PC-3 (cell line): ENCODE results near the gene SLC9A6. TPM values are rescaled to one million over a fixed set of nuclear protein-coding genes. Genes with fewer than 3 reads are reported as not detected.

Experiments
- ATAC-seq: fragments of 200-7000 bp; cut with Tn5 transposase; 2 replicates; pipeline ENCODE4 v1.9.1; 2020; ENCODE audit warnings: mild to moderate bottlenecking, moderate library complexity
- BruUV-seq: library from RNA; stranded (reverse); fragments of 400-500 nt; replicated peaks from 2 replicates; lab custom pipeline; 2021; lab: Mats Ljungman, UMichigan
- CTCF ChIA-PET: fragments of 300-600 bp; sonication (Branson Sonifier 250); formaldehyde crosslinking; loops from one replicate; lab custom pipeline; 2022; ENCODE audit warnings: antibody characterized with exemption; lab: Charles Lee
- POLR2A ChIA-PET: fragments of 300-600 bp; sonication (Branson Sonifier 250); formaldehyde crosslinking; loops from one replicate; lab custom pipeline; 2022; ENCODE audit warnings: antibody characterized with exemption; ENCODE audit not compliant: unreplicated experiment; lab: Charles Lee
- DNase-seq: peaks from one replicate; pipeline ENCODE4 v3.0.0-alpha.2; 2015
- H2AFZ ChIP-seq: fragments of 300-600 bp; sonication (generic); 2 replicates; pipeline ENCODE4 v1.6.0; 2016; ENCODE audit warnings: antibody characterized with exemption, low read length
- H3F3A ChIP-seq: fragments of 300-600 bp; sonication (generic); one replicate; pipeline ENCODE4 v1.6.0; 2017; ENCODE audit warnings: antibody characterized with exemption, low read length, control low read depth, mild to moderate bottlenecking; ENCODE audit not compliant: unreplicated experiment
- H3K27ac ChIP-seq: fragments of 300-600 bp; sonication (generic); 2 replicates; pipeline ENCODE4 v1.5.1; 2016; ENCODE audit warnings: mild to moderate bottlenecking, low read length
- H3K27me3 ChIP-seq: fragments of 300-600 bp; sonication (generic); 2 replicates; pipeline ENCODE4 v1.6.1; 2016; ENCODE audit warnings: low read length, mixed read lengths
- H3K36me3 ChIP-seq: fragments of 300-600 bp; sonication (generic); 2 replicates; pipeline ENCODE4 v1.6.1; 2016; ENCODE audit warnings: low read depth, mixed run types, low read length, mixed read lengths
- H3K4me1 ChIP-seq: fragments of 300-600 bp; sonication (generic); 2 replicates; pipeline ENCODE4 v1.5.1; 2016; ENCODE audit warnings: low read length; ENCODE audit not compliant: insufficient read depth
- H3K4me2 ChIP-seq: fragments of 300-600 bp; sonication (generic); 2 replicates; pipeline ENCODE4 v1.6.0; 2016; ENCODE audit warnings: low read length
- H3K4me3 ChIP-seq: fragments of 300-600 bp; sonication (generic); 2 replicates; pipeline ENCODE4 v1.5.1; 2016; ENCODE audit warnings: mild to moderate bottlenecking, low read length, mixed read lengths
- H3K79me2 ChIP-seq: fragments of 300-600 bp; sonication (generic); 2 replicates; pipeline ENCODE4 v1.6.1; 2017; ENCODE audit warnings: low read length, mixed read lengths
- H3K9ac ChIP-seq: fragments of 300-600 bp; sonication (generic); 2 replicates; pipeline ENCODE4 v1.6.0; 2016; ENCODE audit warnings: mild to moderate bottlenecking, low read length
- H3K9me2 ChIP-seq: fragments of 300-600 bp; sonication (generic); replicated peaks from 2 replicates; pipeline ENCODE4 v1.6.1; 2016; ENCODE audit warnings: mixed run types, low read length, mixed read lengths
- H3K9me3 ChIP-seq: fragments of 300-600 bp; sonication (generic); 2 replicates; pipeline ENCODE4 v1.6.1; 2016; ENCODE audit warnings: low read length, mixed read lengths
- H4K20me1 ChIP-seq: fragments of 300-600 bp; sonication (generic); 2 replicates; pipeline ENCODE4 v1.6.1; 2016; ENCODE audit warnings: low read length, mixed read lengths
- CTCF ChIP-seq: fragments of 300-600 bp; sonication (generic); conservative IDR thresholded peaks from 2 replicates; pipeline ENCODE4 v1.5.1; 2017; ENCODE audit warnings: antibody characterized with exemption, low read depth, mild to moderate bottlenecking, low read length
- EZH2 ChIP-seq: fragments of 300-600 bp; sonication (generic); IDR thresholded peaks from one replicate; pipeline ENCODE4 v1.6.1; 2017; ENCODE audit warnings: antibody characterized with exemption, mild to moderate bottlenecking, low read length; ENCODE audit not compliant: unreplicated experiment
- EZH2phosphoT487 ChIP-seq: fragments of 300-600 bp; sonication (generic); IDR thresholded peaks from 2 replicates; pipeline ENCODE4 v1.6.1; 2018; ENCODE audit warnings: mild to moderate bottlenecking, antibody characterized with exemption, low read length, borderline replicate concordance
- intact Hi-C: fragments of 100-400 bp; cut with micrococcal nuclease; formaldehyde crosslinking; loops from 2 replicates; pipeline ENCODE4 v1.9.0; 2023
- total RNA-seq: library from RNA; depleted of rRNA; stranded (reverse); fragments of >200 nt; gene quantifications from 2 replicates; pipeline ENCODE4 v1.2.3, GENCODE V29; 2014

Gene SLC9A6
- total RNA-seq, 1 experiment from 2014 or later, result 14.4 TPM

GRCh38 chrX:136064661-136065043, 79.4 kb downstream of the SLC9A6 start:
- CTCF ChIA-PET, result no interaction called here
- no peaks in the 10 kb centered on the region for H3K27me3 ChIP-seq

GRCh38 chrX:136065044-136065671, 79.9 kb downstream of the SLC9A6 start:
- no peaks in the 10 kb centered on the region for H3K36me3 ChIP-seq
- H3K4me2 ChIP-seq, result peak overlapping the region; percentile 76
- no peaks in the 10 kb centered on the region for H3K9me3 ChIP-seq
- no peaks in the 10 kb centered on the region for H3K27me3 ChIP-seq
- peak overlapping the region; percentile 84 for H3K27ac ChIP-seq
- H4K20me1 ChIP-seq, result no peaks in the 10 kb centered on the region
- H3K4me3 ChIP-seq, result peak overlapping the region; percentile 24; the same call in 1 of the 2 replicates
- DNase-seq, result peak; percentile 88
- BruUV-seq, result no TSS peak
- H3K9me2 ChIP-seq, result no peaks in the 10 kb centered on the region
- POLR2A ChIA-PET, result no interaction called here
- 0 out of 2 replicates have a peak overlapping the region, but pooled peaks have one; percentile 9 for H2AFZ ChIP-seq
- CTCF ChIA-PET, result no interaction called here
- intact Hi-C loops, result loop anchor here (1.0 kb wide), 1 partner anchor 18 kb away; no protein-coding TSS in a partner anchor
- no peaks in the 10 kb centered on the region for H3F3A ChIP-seq
- peaks cover 32% of the 10 kb centered on the region for H3K4me1 ChIP-seq
- ATAC-seq, result peak; percentile 88
- peak overlapping the region; percentile 61 for H3K9ac ChIP-seq
- no peak for TF ChIP-seq EZH2
- TF ChIP-seq EZH2phosphoT487, result no peak
- TF ChIP-seq CTCF, result no peak
- H3K79me2 ChIP-seq, result no peaks in the 10 kb centered on the region

More at GRCh38 chrX:136064661-136065043, 79.4 kb downstream of the SLC9A6 start:
- no peaks in the 10 kb centered on the region for H4K20me1 ChIP-seq
- no peaks in the 10 kb centered on the region for H3K9me3 ChIP-seq
- H3K9ac ChIP-seq, result peak overlapping the region; percentile 61
- H3K4me2 ChIP-seq, result peak overlapping the region; percentile 76
- DNase-seq (no peak), ATAC-seq (no peak)
- H3F3A ChIP-seq, result no peaks in the 10 kb centered on the region
- no peaks in the 10 kb centered on the region for H3K9me2 ChIP-seq
- 0 out of 2 replicates have a peak overlapping the region, but pooled peaks have one; percentile 9 for H2AFZ ChIP-seq
- no peaks in the 10 kb centered on the region for H3K36me3 ChIP-seq
- H3K4me3 ChIP-seq, result peak overlapping the region; percentile 24; the same call in 1 of the 2 replicates
- H3K4me1 ChIP-seq, result peaks cover 32% of the 10 kb centered on the region
- no peaks in the 10 kb centered on the region for H3K79me2 ChIP-seq
- intact Hi-C loops, result loop anchor here (1.0 kb wide), 1 partner anchor 17 kb away; no protein-coding TSS in a partner anchor
- no peak for TF ChIP-seq CTCF
- TF ChIP-seq EZH2phosphoT487, result no peak
- no peak for TF ChIP-seq EZH2
- BruUV-seq, result no TSS peak
- POLR2A ChIA-PET, result no interaction called here
- peak overlapping the region; percentile 84 for H3K27ac ChIP-seq

GRCh38 chrX:136067097-136067496, 81.9 kb downstream of the SLC9A6 start:
- TF ChIP-seq EZH2phosphoT487, result no peak
- no peak for TF ChIP-seq CTCF
- no peak for TF ChIP-seq EZH2
- H3K27ac ChIP-seq, result no peak overlapping the region
- H2AFZ ChIP-seq, result no peak overlapping the region
- H3K36me3 ChIP-seq, result no peaks in the 10 kb centered on the region
- no peaks in the 10 kb centered on the region for H3F3A ChIP-seq
- no peak overlapping the region for H3K9ac ChIP-seq
- H3K4me2 ChIP-seq, result no peak overlapping the region
- POLR2A ChIA-PET, result no interaction called here
- intact Hi-C loops, result no loop called here
- BruUV-seq, result no TSS peak
- no peaks in the 10 kb centered on the region for H3K9me2 ChIP-seq
- peaks cover 32% of the 10 kb centered on the region for H3K4me1 ChIP-seq
- no peaks in the 10 kb centered on the region for H4K20me1 ChIP-seq
- CTCF ChIA-PET, result interaction anchor here (0.6 kb wide), 1 partner anchor 909 kb away, joined by 3 read pairs; no protein-coding TSS in a partner anchor
- no peaks in the 10 kb centered on the region for H3K79me2 ChIP-seq
- DNase-seq (no peak), ATAC-seq (no peak)
- H3K27me3 ChIP-seq, result no peaks in the 10 kb centered on the region
- H3K4me3 ChIP-seq, result no peak overlapping the region
- no peaks in the 10 kb centered on the region for H3K9me3 ChIP-seq
